ENCODE data around the gene PACRG. TPM values are rescaled to one million over a fixed set of nuclear protein-coding genes. Genes with fewer than 3 reads are reported as not detected.

Gene PACRG
- polyA plus RNA-seq, 1 of the 3 experiments (the other 2 are of a cell fraction), result 0.56 TPM

DNA sequence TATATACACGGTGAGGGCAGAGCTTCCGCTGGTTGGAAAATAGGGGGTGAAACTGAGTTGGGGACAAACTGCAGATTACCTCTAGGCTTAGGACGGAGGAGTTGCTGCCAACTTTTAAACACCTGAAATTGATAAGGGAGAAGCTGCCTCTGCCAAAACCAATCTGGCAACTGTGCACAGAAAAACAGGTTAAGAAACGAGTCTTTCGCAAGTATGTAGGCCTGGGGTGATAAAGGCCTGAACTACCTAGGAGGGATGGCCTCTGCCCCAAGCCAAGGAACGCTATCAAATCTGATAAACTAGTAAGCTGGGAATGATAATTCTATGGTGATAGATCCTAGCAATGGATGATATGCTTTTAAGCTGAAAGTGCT lies 536.9 kb downstream of the PACRG start:
- 75% methylated on average over 6 of the region's 6 CpGs for WGBS (ENCODE audit: low lambda C conversion rate)
- ChIA-PET POLR2A (no interaction called here), CTCF (no interaction called here)
- H3F3A ChIP-seq (replicated peaks; ENCODE audit: insufficient read depth), result no peaks in the 10 kb centered on the region
- H3K4me3 ChIP-seq (ENCODE audit: low read depth in 2 of 2, low read length in 1 of 2), result no peak overlapping the region
- no peak overlapping the region for H2AFZ ChIP-seq (ENCODE audit: low read depth)
- DNase-seq, result no peak
- H4K20me1 ChIP-seq (ENCODE audit: insufficient read depth), result no peaks in the 10 kb centered on the region
- no peaks in the 10 kb centered on the region; a peak in 1 of 4 replicates for H3K4me1 ChIP-seq (ENCODE audit: control insufficient read depth in 1 of 2, insufficient read depth in 2 of 2, low read depth in 1 of 2, low read length in 1 of 2)
- H3K9ac ChIP-seq, result no peak overlapping the region
- no peak overlapping the region for H3K4me2 ChIP-seq
- H3K27ac ChIP-seq (ENCODE audit: low read depth in 2 of 2, low read length in 1 of 2), result no peak overlapping the region
- no peak for TF ChIP-seq EP300 (IDR thresholded peaks at IDR 0.05; ENCODE audit: borderline replicate concordance in 1 of 2, low read depth in 1 of 2, low read length in 1 of 2)
- no peak for TF ChIP-seq JUND (IDR thresholded peaks at IDR 0.05)
- TF ChIP-seq ELF1 (IDR thresholded peaks at IDR 0.05), result no peak
- TF ChIP-seq TCF12 (IDR thresholded peaks at IDR 0.05), result no peak
- TF ChIP-seq, protein P1, sequence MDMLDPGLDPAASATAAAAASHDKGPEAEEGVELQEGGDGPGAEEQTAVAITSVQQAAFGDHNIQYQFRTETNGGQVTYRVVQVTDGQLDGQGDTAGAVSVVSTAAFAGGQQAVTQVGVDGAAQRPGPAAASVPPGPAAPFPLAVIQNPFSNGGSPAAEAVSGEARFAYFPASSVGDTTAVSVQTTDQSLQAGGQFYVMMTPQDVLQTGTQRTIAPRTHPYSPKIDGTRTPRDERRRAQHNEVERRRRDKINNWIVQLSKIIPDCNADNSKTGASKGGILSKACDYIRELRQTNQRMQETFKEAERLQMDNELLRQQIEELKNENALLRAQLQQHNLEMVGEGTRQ (IDR thresholded peaks at IDR 0.05; ENCODE audit: borderline replicate concordance, low read depth, low read length), result no peak
- no peak for TF ChIP-seq FOXJ3 (CRISPR knock-in tag; IDR thresholded peaks at IDR 0.05)
- no peak for TF ChIP-seq YY1 (IDR thresholded peaks at IDR 0.05; ENCODE audit: low read depth)
- TF ChIP-seq NRF1 (IDR thresholded peaks at IDR 0.05; ENCODE audit: low read depth, low read length), result no peak
- TF ChIP-seq EZH2phosphoT487 (IDR thresholded peaks at IDR 0.05; ENCODE audit: borderline replicate concordance, low read depth), result no peak
- no peak for TF ChIP-seq FOSL2 (IDR thresholded peaks at IDR 0.05; ENCODE audit: borderline replicate concordance, low read depth)
- no peak for TF ChIP-seq SIN3A (IDR thresholded peaks at IDR 0.05; ENCODE audit: borderline replicate concordance, low read depth, low read length)
- no peak for TF ChIP-seq RXRA (IDR thresholded peaks at IDR 0.05; ENCODE audit: borderline replicate concordance, low read depth)
- TF ChIP-seq, protein P2, sequence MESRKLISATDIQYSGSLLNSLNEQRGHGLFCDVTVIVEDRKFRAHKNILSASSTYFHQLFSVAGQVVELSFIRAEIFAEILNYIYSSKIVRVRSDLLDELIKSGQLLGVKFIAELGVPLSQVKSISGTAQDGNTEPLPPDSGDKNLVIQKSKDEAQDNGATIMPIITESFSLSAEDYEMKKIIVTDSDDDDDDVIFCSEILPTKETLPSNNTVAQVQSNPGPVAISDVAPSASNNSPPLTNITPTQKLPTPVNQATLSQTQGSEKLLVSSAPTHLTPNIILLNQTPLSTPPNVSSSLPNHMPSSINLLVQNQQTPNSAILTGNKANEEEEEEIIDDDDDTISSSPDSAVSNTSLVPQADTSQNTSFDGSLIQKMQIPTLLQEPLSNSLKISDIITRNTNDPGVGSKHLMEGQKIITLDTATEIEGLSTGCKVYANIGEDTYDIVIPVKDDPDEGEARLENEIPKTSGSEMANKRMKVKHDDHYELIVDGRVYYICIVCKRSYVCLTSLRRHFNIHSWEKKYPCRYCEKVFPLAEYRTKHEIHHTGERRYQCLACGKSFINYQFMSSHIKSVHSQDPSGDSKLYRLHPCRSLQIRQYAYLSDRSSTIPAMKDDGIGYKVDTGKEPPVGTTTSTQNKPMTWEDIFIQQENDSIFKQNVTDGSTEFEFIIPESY (IDR thresholded peaks at IDR 0.05; ENCODE audit: borderline replicate concordance, low read depth), result no peak
- no peak for TF ChIP-seq POLR2AphosphoS5 (IDR thresholded peaks at IDR 0.05; ENCODE audit: low read depth, low read length)
- TF ChIP-seq, protein P3, sequence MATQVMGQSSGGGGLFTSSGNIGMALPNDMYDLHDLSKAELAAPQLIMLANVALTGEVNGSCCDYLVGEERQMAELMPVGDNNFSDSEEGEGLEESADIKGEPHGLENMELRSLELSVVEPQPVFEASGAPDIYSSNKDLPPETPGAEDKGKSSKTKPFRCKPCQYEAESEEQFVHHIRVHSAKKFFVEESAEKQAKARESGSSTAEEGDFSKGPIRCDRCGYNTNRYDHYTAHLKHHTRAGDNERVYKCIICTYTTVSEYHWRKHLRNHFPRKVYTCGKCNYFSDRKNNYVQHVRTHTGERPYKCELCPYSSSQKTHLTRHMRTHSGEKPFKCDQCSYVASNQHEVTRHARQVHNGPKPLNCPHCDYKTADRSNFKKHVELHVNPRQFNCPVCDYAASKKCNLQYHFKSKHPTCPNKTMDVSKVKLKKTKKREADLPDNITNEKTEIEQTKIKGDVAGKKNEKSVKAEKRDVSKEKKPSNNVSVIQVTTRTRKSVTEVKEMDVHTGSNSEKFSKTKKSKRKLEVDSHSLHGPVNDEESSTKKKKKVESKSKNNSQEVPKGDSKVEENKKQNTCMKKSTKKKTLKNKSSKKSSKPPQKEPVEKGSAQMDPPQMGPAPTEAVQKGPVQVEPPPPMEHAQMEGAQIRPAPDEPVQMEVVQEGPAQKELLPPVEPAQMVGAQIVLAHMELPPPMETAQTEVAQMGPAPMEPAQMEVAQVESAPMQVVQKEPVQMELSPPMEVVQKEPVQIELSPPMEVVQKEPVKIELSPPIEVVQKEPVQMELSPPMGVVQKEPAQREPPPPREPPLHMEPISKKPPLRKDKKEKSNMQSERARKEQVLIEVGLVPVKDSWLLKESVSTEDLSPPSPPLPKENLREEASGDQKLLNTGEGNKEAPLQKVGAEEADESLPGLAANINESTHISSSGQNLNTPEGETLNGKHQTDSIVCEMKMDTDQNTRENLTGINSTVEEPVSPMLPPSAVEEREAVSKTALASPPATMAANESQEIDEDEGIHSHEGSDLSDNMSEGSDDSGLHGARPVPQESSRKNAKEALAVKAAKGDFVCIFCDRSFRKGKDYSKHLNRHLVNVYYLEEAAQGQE (IDR thresholded peaks at IDR 0.05; ENCODE audit: low read depth, low read length), result no peak
- TF ChIP-seq RCOR1 (IDR thresholded peaks at IDR 0.05; ENCODE audit: low read length), result no peak
- no peak for TF ChIP-seq GABPA (IDR thresholded peaks at IDR 0.05; ENCODE audit: low read depth)
- H3K9me3 ChIP-seq, result no peaks in the 10 kb centered on the region
- H3K9me2 ChIP-seq, result no peaks in the 10 kb centered on the region
- H3K36me3 ChIP-seq (replicated peaks in 1 of 2; ENCODE audit: control insufficient read depth in 1 of 2, insufficient read depth in 2 of 2, low read length in 1 of 2), result no peaks in the 10 kb centered on the region
- no peaks in the 10 kb centered on the region for H3K27me3 ChIP-seq (ENCODE audit: insufficient read depth)
- H3K79me2 ChIP-seq (ENCODE audit: insufficient read depth), result no peaks in the 10 kb centered on the region
